ENCODE results near the gene DCXR. TPM values are rescaled to one million over a fixed set of nuclear protein-coding genes. Genes with fewer than 3 reads are reported as not detected.

The DCXR gene
- total and polyA plus RNA-seq, 2 of the 4 experiments (the other 2 are of a cell fraction), result 36.6 to 139 TPM

- ChIA-PET CTCF (no interaction called here), POLR2A (ENCODE audit: unreplicated experiment) (interaction anchor here (1.3 kb wide), 1 partner anchor 8 kb away, joined by 3 read pairs; no protein-coding TSS in a partner anchor)
- H3K27ac ChIP-seq (ENCODE audit: insufficient read depth, low read length), result no peak overlapping the region
- H3K36me3 ChIP-seq (ENCODE audit: control insufficient read depth, insufficient read depth, low read length), result peaks cover 81% of the 10 kb centered on the region
- H3K9me3 ChIP-seq (ENCODE audit: control insufficient read depth, insufficient read depth, low read length), result no peaks in the 10 kb centered on the region
- dilution Hi-C loops (cut with HindIII; ENCODE audit: low sequenced_read_pairs, unreplicated experiment) (no loop called here), in situ Hi-C loops (cut with MboI; ENCODE audit: low sequenced_read_pairs) (no loop called here), intact Hi-C loops (cut with micrococcal nuclease) (no loop called here)
- 88% methylated on average over 15 of the region's 19 CpGs; no CpG with 5 or more reads in 1 of the 2 experiments for WGBS, 2 experiments (ENCODE audit: extremely low coverage in 2 of 2, insufficient read length in 1 of 2)
- no peak overlapping the region for H2BK120ac ChIP-seq (ENCODE audit: low read depth, low read length)
- no peak overlapping the region for H4K8ac ChIP-seq (ENCODE audit: low read depth in 2 of 2, low read length in 2 of 2)
- no peak overlapping the region for H3K56ac ChIP-seq (ENCODE audit: extremely low read depth, insufficient read depth, low read length)
- no peak overlapping the region for H3K9ac ChIP-seq (ENCODE audit: low read depth, low read length)
- no peaks in the 10 kb centered on the region for H3K27me3 ChIP-seq (ENCODE audit: control insufficient read depth, insufficient read depth, low read length)
- no peaks in the 10 kb centered on the region; the same call in 1 of the 2 replicates for H3K4me1 ChIP-seq (ENCODE audit: control insufficient read depth, insufficient read depth, low read length)
- no peak overlapping the region for H2AK9ac ChIP-seq (replicated peaks; ENCODE audit: low read depth, low read length, poor library complexity)
- H3K4me2 ChIP-seq (ENCODE audit: low read depth, low read length), result no peak overlapping the region
- H3K9me1 ChIP-seq (ENCODE audit: insufficient read depth, low read length), result no peaks in the 10 kb centered on the region
- no peak overlapping the region for H3K18ac ChIP-seq (ENCODE audit: low read depth, low read length)
- H4K91ac ChIP-seq (ENCODE audit: insufficient read depth, low read depth, low read length), result no peak overlapping the region
- H3K14ac ChIP-seq (replicated peaks; ENCODE audit: low read depth, low read length), result no peak overlapping the region
- no TSS peak for BruUV-seq (replicated peaks)
- no peaks in the 10 kb centered on the region; the same call in none of the 2 replicates for H4K20me1 ChIP-seq (ENCODE audit: insufficient read depth, low read length)
- H3K4ac ChIP-seq (ENCODE audit: low read depth, low read length), result no peak overlapping the region
- ATAC-seq (ENCODE audit: low read depth) (no peak), DNase-seq (no peak)
- H2BK5ac ChIP-seq (ENCODE audit: low read depth, low read length, poor library complexity, severe bottlenecking), result no peak overlapping the region
- no peak overlapping the region for H2AFZ ChIP-seq (replicated peaks; ENCODE audit: low read length, poor library complexity)
- TF ChIP-seq CEBPB (IDR thresholded peaks at IDR 0.05; ENCODE audit: low read depth, low read length) (no peak), RFX5 (IDR thresholded peaks at IDR 0.05; ENCODE audit: low read depth, low read length) (no peak), USF2 (IDR thresholded peaks at IDR 0.05; ENCODE audit: low read depth, low read length) (no peak), NFE2L2 (IDR thresholded peaks at IDR 0.05; ENCODE audit: low read depth, low read length) (no peak), POLR2A (IDR thresholded peaks at IDR 0.05; ENCODE audit: low read depth, low read length) (no peak), BHLHE40 (IDR thresholded peaks at IDR 0.05; ENCODE audit: low read depth, low read length) (no peak), RCOR1 (IDR thresholded peaks at IDR 0.05; ENCODE audit: insufficient replicate concordance, low read length) (no peak), FOS (IDR thresholded peaks at IDR 0.05; ENCODE audit: low read depth, low read length) (no peak), MXI1 (IDR thresholded peaks at IDR 0.05; ENCODE audit: borderline replicate concordance, low read depth, low read length) (no peak), MAZ (IDR thresholded peaks at IDR 0.05; ENCODE audit: borderline replicate concordance, low read depth, low read length) (no peak), ELK1 (IDR thresholded peaks at IDR 0.05; ENCODE audit: borderline replicate concordance, low read depth, low read length) (no peak), CHD1 (IDR thresholded peaks at IDR 0.05; ENCODE audit: low read depth, low read length) (no peak), CTCF (conservative IDR thresholded peaks at IDR 0.05; ENCODE audit: low read depth, low read length) (no peak), MAFK (IDR thresholded peaks at IDR 0.05; ENCODE audit: low read depth, low read length) (no peak), SMC3 (IDR thresholded peaks at IDR 0.05; ENCODE audit: low read depth, low read length) (no peak), RAD21 (IDR thresholded peaks at IDR 0.05; ENCODE audit: low read length) (no peak)
- H3K79me1 ChIP-seq (ENCODE audit: low read depth in 1 of 2, low read length in 2 of 2), result peaks cover 11 to 24% of the 10 kb centered on the region in 2 experiments; a peak in 3 of 4 replicates
- H2AK5ac ChIP-seq (ENCODE audit: low read depth, low read length), result no peak overlapping the region
- no peak overlapping the region for H4K5ac ChIP-seq (ENCODE audit: low read depth, low read length)
- no peak overlapping the region for H2BK15ac ChIP-seq (ENCODE audit: low read depth, low read length)
- no peak overlapping the region for H3K23ac ChIP-seq (ENCODE audit: low read depth, low read length)
- no peak overlapping the region for H3K4me3 ChIP-seq (ENCODE audit: insufficient read depth, low read depth, low read length)
- H2BK20ac ChIP-seq (ENCODE audit: low read depth, low read length), result no peak overlapping the region
Measured at GRCh38 chr17:82059272-82060000, 21.9 kb upstream of the DCXR start.

Data from IMR-90 (cell line).